CD4-positive, alpha-beta memory T cell (primary cell): ENCODE results near the gene CPNE8. TPM values are rescaled to one million over a fixed set of nuclear protein-coding genes. Genes with fewer than 3 reads are reported as not detected.
"Not testable (repeated sequence)": the region's sequence is repeated elsewhere in the genome, so short reads cannot be mapped to it uniquely, and the experiment has no call there.

ENCODE experiments used
- CTCF ChIA-PET: fragments of 350-600 bp; sonication (Branson Sonifier 250); formaldehyde crosslinking; loops from one replicate; lab custom pipeline; 2021; ENCODE audit warnings: inconsistent platforms; ENCODE audit not compliant: partially characterized antibody; lab: Charles Lee
- POLR2A ChIA-PET: fragments of 350-600 bp; sonication (Branson Sonifier 250); formaldehyde crosslinking; loops from one replicate; lab custom pipeline; 2021; ENCODE audit not compliant: partially characterized antibody; lab: Charles Lee
- DNase-seq, 5 donors: peaks; one replicate each; pipeline versions ENCODE4 v3.0.0 to v3.0.0-alpha.2; 2020 to 2022; ENCODE audit warnings: mixed read lengths in 1 of 5
- H3K27ac ChIP-seq: one replicate; pipeline ENCODE4 v1.7.0; 2013; ENCODE audit warnings: low read depth, low read length
- H3K27me3 ChIP-seq: 2 replicates; pipeline ENCODE4 v1.7.0; 2013; ENCODE audit warnings: mild to moderate bottlenecking, low read length, moderate library complexity; ENCODE audit not compliant: insufficient read depth
- H3K36me3 ChIP-seq: 2 replicates; pipeline ENCODE4 v1.7.0; 2013; ENCODE audit warnings: mild to moderate bottlenecking, low read length, moderate library complexity; ENCODE audit not compliant: insufficient read depth
- H3K4me1 ChIP-seq: 2 replicates; pipeline ENCODE4 v1.7.0; 2013; ENCODE audit warnings: mild to moderate bottlenecking, low read length, moderate library complexity; ENCODE audit not compliant: insufficient read depth
- H3K4me3 ChIP-seq, 2 donors: one replicate each; pipeline ENCODE4 v1.7.0; 2013; ENCODE audit warnings: low read length in 2 of 2, mild to moderate bottlenecking in 1 of 2
- H3K9me3 ChIP-seq, 2 donors: one replicate each; pipeline ENCODE4 v1.7.0; 2013; ENCODE audit warnings: low read length in 2 of 2, control low read depth in 1 of 2; ENCODE audit not compliant: control insufficient read depth in 1 of 2
- H3K27ac Mint-ChIP-seq, 7 donors: one replicate each; pipeline ENCODE4 v1.8.0; 2020 to 2021; ENCODE audit warnings: mixed read lengths in 7 of 7, mild to moderate bottlenecking in 6 of 7, inconsistent platforms in 3 of 7, moderate library complexity in 3 of 7
- H3K27me3 Mint-ChIP-seq, 2 donors: one replicate each; pipeline ENCODE4 v1.8.0; 2020 to 2021; ENCODE audit warnings: mixed read lengths in 2 of 2
- H3K36me3 Mint-ChIP-seq, 2 donors: one replicate each; pipeline ENCODE4 v1.8.0; 2020 to 2021; ENCODE audit warnings: mixed read lengths in 2 of 2, inconsistent platforms in 1 of 2, mild to moderate bottlenecking in 1 of 2
- H3K4me1 Mint-ChIP-seq, 4 donors: one replicate each; pipeline ENCODE4 v1.8.0; 2020 to 2021; ENCODE audit warnings: mixed read lengths in 4 of 4, mild to moderate bottlenecking in 1 of 4
- H3K4me3 Mint-ChIP-seq, 8 donors: one replicate each; pipeline ENCODE4 v1.8.0; 2020 to 2021; ENCODE audit warnings: mixed read lengths in 8 of 8, mild to moderate bottlenecking in 7 of 8, moderate library complexity in 6 of 8, inconsistent platforms in 3 of 8
- H3K9me3 Mint-ChIP-seq, 8 donors: one replicate each; pipeline ENCODE4 v1.8.0; 2020 to 2021; ENCODE audit warnings: mixed read lengths in 8 of 8, mild to moderate bottlenecking in 5 of 8, inconsistent platforms in 3 of 8, moderate library complexity in 1 of 8
- intact Hi-C: fragments of 100-400 bp; cut with micrococcal nuclease; formaldehyde crosslinking; loops from one replicate; pipeline ENCODE4 v1.15.1; 2023
- polyA plus RNA-seq, 2 donors: library from polyadenylated mRNA; unstranded; fragments of 300-500 nt; fragmentation: Illumina TruSeq; gene quantifications; one replicate each; pipeline ENCODE4 v1.2.3, GENCODE V29; 2021
- total RNA-seq, 2 experiments: library from RNA; stranded (reverse); gene quantifications; one replicate each; pipeline ENCODE4 v1.2.3, GENCODE V29; 2021

Gene CPNE8
- total and polyA plus RNA-seq, 4 experiments from 2014 or later: 1.2 to 5.1 (median 2.9) TPM

GRCh38 chr12:38745601-38746000 lies 159.8 kb downstream of the CPNE8 start:
- H3K4me3 ChIP-seq: no peak overlapping the region
- POLR2A ChIA-PET: no interaction called here

DNA sequence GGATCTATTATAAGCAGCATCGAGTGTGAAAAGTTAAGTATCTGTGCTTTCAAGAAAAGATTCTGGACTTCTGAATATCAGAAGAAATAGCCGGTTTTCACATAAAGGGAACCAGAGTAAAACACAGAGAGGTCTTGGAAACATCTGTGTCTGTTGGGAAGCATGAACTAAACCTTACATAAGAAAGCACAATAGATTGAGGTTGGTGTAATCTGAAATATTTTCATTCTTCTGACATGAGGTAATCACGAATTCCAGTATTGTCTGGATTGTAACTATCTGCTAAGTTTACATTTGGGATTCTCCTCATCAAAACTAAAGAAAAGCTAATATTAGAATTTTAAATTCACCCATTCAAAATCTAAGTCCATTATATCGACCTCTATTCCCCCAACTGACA lies 161.3 kb downstream of the CPNE8 start:
- H3K27ac ChIP-seq: no peak overlapping the region
- H3K9me3 Mint-ChIP-seq: peaks cover 0 to 7% (median 2%) of the 10 kb centered on the region in 8 donors
- no peak overlapping the region for H3K4me3 Mint-ChIP-seq
- H3K27me3 Mint-ChIP-seq: no peaks in the 10 kb centered on the region
- intact Hi-C loops: no loop called here
- H3K27me3 ChIP-seq: no peaks in the 10 kb centered on the region
- POLR2A ChIA-PET: no interaction called here
- no peak for DNase-seq
- H3K4me1 ChIP-seq: no peaks in the 10 kb centered on the region
- H3K27ac Mint-ChIP-seq: no peak overlapping the region
- CTCF ChIA-PET: no interaction called here
- H3K4me1 Mint-ChIP-seq: no peaks in the 10 kb centered on the region
- H3K36me3 Mint-ChIP-seq: peaks cover 0 to 1% of the 10 kb centered on the region in 2 donors
- H3K4me3 ChIP-seq: no peak overlapping the region
- no peaks in the 10 kb centered on the region for H3K9me3 ChIP-seq
- no peaks in the 10 kb centered on the region for H3K36me3 ChIP-seq

More at GRCh38 chr12:38745601-38746000, 159.8 kb downstream of the CPNE8 start:
- Mint-ChIP-seq H3K36me3 (peaks cover 0 to 10% of the 10 kb centered on the region in 2 donors), H3K4me1 (no peaks in the 10 kb centered on the region), H3K27me3 (no peaks in the 10 kb centered on the region), H3K9me3 (peaks cover 0 to 7% (median 3%) of the 10 kb centered on the region in 8 donors), H3K4me3 (no peak overlapping the region), H3K27ac (no peak overlapping the region)
- Histone ChIP-seq H3K36me3 (no peaks in the 10 kb centered on the region), H3K27me3 (no peaks in the 10 kb centered on the region), H3K4me1 (no peaks in the 10 kb centered on the region), H3K27ac (no peak overlapping the region), H3K9me3 (no peaks in the 10 kb centered on the region)
- CTCF ChIA-PET: no interaction called here
- intact Hi-C loops: no loop called here
- DNase-seq: no peak

DNA sequence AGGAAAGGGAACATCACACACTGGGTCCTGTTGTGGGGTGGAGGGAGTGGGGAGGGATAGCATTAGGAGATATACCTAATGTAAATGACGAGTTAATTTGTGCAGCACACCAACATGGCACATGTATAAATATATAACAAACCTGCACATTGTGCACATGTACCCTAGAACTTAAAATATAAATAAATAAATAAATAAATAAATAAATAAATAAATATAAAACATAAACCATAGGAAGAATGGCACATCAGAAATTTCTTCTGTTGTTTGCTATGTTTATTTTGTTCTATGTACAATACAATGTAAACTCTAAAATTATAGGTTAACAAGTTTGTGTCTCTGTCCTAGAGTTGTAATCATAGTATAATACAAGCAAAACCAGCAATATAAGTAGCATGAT lies 162.9 kb downstream of the CPNE8 start:
- H3K27ac Mint-ChIP-seq, intact Hi-C loops, POLR2A ChIA-PET, DNase-seq, H3K27me3 ChIP-seq, CTCF ChIA-PET, H3K9me3 Mint-ChIP-seq, H3K4me3 Mint-ChIP-seq, H3K4me1 ChIP-seq, H3K4me1 Mint-ChIP-seq, H3K36me3 Mint-ChIP-seq, H3K4me3 ChIP-seq, H3K27me3 Mint-ChIP-seq, H3K9me3 ChIP-seq, H3K36me3 ChIP-seq, H3K27ac ChIP-seq: not testable (repeated sequence)

- no peak for DNase-seq
- intact Hi-C loops: no loop called here
- no peaks in the 10 kb centered on the region for H3K36me3 ChIP-seq
- Mint-ChIP-seq H3K27ac (no peak overlapping the region), H3K4me3 (no peak overlapping the region), H3K9me3 (peaks cover 0 to 7% (median 3%) of the 10 kb centered on the region in 8 donors), H3K4me1 (no peaks in the 10 kb centered on the region), H3K27me3 (no peaks in the 10 kb centered on the region), H3K36me3 (peaks cover 0 to 4% of the 10 kb centered on the region in 2 donors)
- ChIA-PET POLR2A (no interaction called here), CTCF (no interaction called here)
- H3K4me1 ChIP-seq: no peaks in the 10 kb centered on the region
- H3K27me3 ChIP-seq: no peaks in the 10 kb centered on the region
- H3K27ac ChIP-seq: no peak overlapping the region
- H3K9me3 ChIP-seq: no peaks in the 10 kb centered on the region
- no peak overlapping the region for H3K4me3 ChIP-seq
Observed at GRCh38 chr12:38736821-38737220, 168.6 kb downstream of the CPNE8 start.

- CTCF ChIA-PET: no interaction called here
- no peak overlapping the region for H3K4me3 ChIP-seq
- intact Hi-C loops: no loop called here
Observed at GRCh38 chr12:38732761-38733160, 172.6 kb downstream of the CPNE8 start.

GRCh38 chr12:38728894-38729293 lies 176.5 kb downstream of the CPNE8 start:
- Histone ChIP-seq H3K9me3 (no peaks in the 10 kb centered on the region), H3K4me1 (no peaks in the 10 kb centered on the region), H3K27ac (no peak overlapping the region), H3K4me3 (no peak overlapping the region), H3K36me3 (no peaks in the 10 kb centered on the region), H3K27me3 (no peaks in the 10 kb centered on the region)
- Mint-ChIP-seq H3K4me3 (no peak overlapping the region), H3K27me3 (no peaks in the 10 kb centered on the region), H3K27ac (no peak overlapping the region), H3K36me3 (peaks cover 4 to 13% of the 10 kb centered on the region in 2 donors), H3K9me3 (peaks cover 0 to 5% (median 0%) of the 10 kb centered on the region in 8 donors), H3K4me1 (no peaks in the 10 kb centered on the region)
- intact Hi-C loops: no loop called here
- no peak for DNase-seq
- ChIA-PET POLR2A (no interaction called here), CTCF (interaction anchor here (1.6 kb wide), 1 partner anchor 10 kb away, joined by 6 read pairs; no protein-coding TSS in a partner anchor)

More at GRCh38 chr12:38732761-38733160, 172.6 kb downstream of the CPNE8 start:
- Histone ChIP-seq H3K4me1 (no peaks in the 10 kb centered on the region), H3K27ac (no peak overlapping the region), H3K27me3 (no peaks in the 10 kb centered on the region), H3K36me3 (no peaks in the 10 kb centered on the region), H3K9me3 (no peaks in the 10 kb centered on the region)
- no peak overlapping the region for H3K27ac Mint-ChIP-seq
- H3K4me1 Mint-ChIP-seq: no peaks in the 10 kb centered on the region
- DNase-seq: no peak
- peaks cover 2 to 10% of the 10 kb centered on the region in 2 donors for H3K36me3 Mint-ChIP-seq
- no peak overlapping the region for H3K4me3 Mint-ChIP-seq
- POLR2A ChIA-PET: no interaction called here
- H3K27me3 Mint-ChIP-seq: no peaks in the 10 kb centered on the region
- peaks cover 0 to 5% (median 0%) of the 10 kb centered on the region in 8 donors for H3K9me3 Mint-ChIP-seq

DNA sequence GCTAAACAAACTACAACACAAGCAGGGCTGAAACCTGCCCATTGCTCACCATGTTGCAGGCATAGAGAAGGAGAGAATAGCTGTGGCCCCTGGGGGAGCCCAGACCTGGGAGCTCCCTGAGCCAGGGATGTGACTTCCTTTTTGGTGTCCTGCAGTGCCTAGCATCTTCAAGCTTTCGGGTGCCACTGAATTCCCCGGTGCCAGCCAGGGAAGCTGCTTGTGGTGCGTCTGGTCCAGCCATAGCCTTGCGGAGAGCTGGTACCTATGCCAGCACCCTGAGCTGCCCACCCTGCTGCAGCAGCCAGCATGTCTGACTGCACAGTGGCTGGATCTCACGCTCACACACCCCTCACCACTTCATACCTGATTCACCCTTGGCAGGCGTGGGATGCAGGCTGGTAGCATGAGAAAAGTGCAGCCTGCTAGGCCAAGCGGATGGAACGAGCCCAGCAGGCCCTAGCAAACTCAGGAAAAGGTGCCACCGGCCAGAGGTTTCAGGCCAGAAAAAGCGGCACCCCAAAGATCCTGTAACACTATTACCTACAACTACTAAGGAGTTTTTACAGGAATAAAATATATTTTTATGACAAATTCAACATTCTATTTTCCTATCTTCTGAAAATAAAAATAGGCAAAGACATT lies 183.7 kb downstream of the CPNE8 start:
- no peak for DNase-seq
- ChIA-PET POLR2A (no interaction called here), CTCF (no interaction called here)
- peaks cover 4 to 12% of the 10 kb centered on the region in 2 donors for H3K36me3 Mint-ChIP-seq
- Histone ChIP-seq H3K36me3 (no peaks in the 10 kb centered on the region), H3K27me3 (no peaks in the 10 kb centered on the region), H3K27ac (no peak overlapping the region), H3K9me3 (no peaks in the 10 kb centered on the region), H3K4me1 (no peaks in the 10 kb centered on the region), H3K4me3 (no peak overlapping the region)
- intact Hi-C loops: no loop called here
- H3K4me3 Mint-ChIP-seq: no peak overlapping the region
- no peaks in the 10 kb centered on the region for H3K27me3 Mint-ChIP-seq
- no peak overlapping the region for H3K27ac Mint-ChIP-seq
- no peaks in the 10 kb centered on the region for H3K4me1 Mint-ChIP-seq
- peaks cover 0 to 7% (median 0%) of the 10 kb centered on the region in 8 donors for H3K9me3 Mint-ChIP-seq
